Activated CD8-positive, alpha-beta memory T cell treated with anti-CD3 and anti-CD28 coated beads for 48 hours (primary cell): Measurements from ENCODE around the gene PTPRN2.

Source experiments
- DNase-seq, 3 experiments: peaks; one replicate each; pipeline ENCODE4 v3.0.0-alpha.2; 2020; ENCODE audit warnings: low read depth in 2 of 3, low spot score in 2 of 3

Gene PTPRN2

DNA sequence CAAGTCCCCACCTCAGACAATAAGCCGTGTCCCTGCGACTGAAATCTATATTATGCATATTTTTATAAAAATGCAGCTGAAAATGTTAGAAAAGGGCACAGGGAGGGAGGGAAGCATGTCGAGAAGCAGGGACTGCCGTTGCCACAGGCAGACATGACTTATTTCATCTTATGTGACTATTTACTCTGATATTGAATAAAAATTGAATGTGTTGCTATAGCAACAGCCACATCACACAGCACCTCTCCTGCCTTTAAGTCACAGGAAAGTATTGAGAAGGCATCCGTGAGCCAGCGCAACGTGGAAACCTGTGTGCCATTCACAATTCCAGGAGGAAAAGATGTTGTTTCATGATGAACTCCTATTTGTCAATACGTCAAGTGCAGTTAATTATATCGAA, 701.4 kb downstream of the PTPRN2 start:
- no peak for DNase-seq

- DNase-seq: no peak
Measured at GRCh38 chr7:157885140-157885539, 702.5 kb downstream of the PTPRN2 start.

DNA sequence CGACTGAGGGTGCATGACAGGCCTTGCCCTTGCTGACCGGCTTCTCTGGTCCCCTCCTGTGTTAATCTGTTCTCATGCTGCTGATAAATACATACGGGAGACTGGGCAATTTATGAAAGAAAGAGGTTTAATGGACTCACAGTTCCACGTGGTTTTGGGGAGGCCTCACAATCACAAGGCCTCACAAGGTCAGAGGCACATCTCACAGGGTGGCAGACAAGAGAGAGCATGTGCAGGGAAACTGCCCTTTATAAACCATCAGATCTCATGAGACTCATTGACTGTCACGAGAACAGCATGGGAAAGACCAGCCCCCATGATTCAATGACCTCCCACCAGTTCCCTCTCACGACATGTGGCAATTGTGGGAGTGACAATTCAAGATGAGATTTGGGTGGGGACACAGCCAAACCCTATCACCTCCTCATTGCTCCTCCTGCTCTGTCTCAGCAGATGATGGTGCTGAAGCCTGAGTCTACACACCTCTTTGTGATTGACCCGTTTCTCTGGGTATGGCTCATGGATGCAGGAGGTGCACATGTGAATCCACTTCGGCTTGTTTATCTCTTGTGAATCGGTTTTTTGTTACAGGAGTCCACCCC, 703.1 kb downstream of the PTPRN2 start:
- no peak for DNase-seq

DNA sequence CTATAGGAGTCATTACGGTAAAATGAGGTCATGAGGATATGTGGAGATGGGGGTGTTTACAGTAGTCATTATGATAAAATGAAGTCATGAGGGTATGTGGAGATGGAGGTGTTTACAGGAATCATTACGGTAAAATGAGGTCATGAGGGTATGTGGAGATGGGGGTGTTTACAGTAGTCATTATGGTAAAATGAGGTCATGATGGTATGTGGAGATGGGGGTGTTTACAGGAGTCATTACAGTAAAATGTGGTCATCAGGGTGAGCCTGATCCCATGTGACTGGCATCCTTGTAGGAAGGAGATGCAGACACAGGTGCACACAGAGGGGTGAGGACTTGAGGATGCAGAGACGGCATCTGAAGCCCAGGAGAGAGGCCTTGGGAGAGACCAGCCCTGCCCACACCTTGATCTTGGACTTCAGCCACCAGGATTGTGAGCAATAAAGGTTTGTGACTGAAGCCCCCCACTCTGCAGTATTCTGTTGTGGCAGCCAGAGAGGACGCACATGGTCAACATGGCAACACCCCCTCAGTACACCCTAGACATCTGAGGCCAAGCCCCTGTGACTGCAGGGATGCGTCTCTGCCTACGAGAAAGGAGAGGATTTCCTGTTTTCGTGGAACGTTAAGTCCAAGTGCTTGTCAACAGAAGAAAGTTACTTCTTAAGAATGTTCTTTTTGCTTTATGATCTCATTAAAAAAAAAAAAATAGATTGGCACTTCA, 706.4 kb downstream of the PTPRN2 start:
- DNase-seq: no peak

- DNase-seq: no peak
Measured at GRCh38 chr7:157879391-157879790, 708.2 kb downstream of the PTPRN2 start.

DNA sequence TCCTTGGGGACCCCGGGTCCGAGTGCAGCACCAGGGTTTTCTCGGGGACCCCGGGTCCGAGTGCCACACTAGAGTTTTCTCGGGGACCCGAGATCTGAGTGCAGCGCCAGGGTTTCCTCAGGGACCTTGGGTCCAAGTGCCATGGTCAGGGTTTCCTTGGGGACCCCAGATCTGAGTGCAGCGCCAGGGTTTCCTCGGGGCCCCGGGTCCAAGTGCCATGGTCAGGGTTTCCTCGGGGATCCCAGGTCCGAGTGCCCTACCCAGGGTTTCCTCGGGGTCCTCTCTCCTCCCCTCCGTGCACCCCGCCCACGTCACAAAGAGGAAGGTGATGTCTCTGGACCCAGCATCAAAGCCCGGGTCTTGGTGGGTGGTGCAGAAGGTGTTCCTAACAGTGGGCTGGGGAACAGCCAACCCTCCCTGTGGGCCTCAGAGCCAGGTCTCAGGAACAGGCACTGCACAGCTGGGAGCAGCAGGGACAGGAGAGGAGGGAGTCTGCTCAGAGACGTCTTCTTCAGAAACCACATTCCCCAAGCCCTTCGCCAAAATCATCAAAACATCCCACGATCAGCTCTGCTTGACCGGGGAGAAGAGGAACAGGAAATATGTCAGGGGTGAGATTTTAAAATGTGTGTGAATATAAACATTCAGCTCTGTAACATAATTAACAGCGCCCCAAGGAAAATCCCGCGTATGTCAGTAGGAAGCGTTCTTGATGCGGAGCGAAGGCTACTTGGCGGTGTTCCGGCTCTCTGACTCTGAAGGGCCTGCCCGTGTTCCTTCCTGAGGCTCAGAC, 710.1 kb downstream of the PTPRN2 start:
- no peak for DNase-seq

DNA sequence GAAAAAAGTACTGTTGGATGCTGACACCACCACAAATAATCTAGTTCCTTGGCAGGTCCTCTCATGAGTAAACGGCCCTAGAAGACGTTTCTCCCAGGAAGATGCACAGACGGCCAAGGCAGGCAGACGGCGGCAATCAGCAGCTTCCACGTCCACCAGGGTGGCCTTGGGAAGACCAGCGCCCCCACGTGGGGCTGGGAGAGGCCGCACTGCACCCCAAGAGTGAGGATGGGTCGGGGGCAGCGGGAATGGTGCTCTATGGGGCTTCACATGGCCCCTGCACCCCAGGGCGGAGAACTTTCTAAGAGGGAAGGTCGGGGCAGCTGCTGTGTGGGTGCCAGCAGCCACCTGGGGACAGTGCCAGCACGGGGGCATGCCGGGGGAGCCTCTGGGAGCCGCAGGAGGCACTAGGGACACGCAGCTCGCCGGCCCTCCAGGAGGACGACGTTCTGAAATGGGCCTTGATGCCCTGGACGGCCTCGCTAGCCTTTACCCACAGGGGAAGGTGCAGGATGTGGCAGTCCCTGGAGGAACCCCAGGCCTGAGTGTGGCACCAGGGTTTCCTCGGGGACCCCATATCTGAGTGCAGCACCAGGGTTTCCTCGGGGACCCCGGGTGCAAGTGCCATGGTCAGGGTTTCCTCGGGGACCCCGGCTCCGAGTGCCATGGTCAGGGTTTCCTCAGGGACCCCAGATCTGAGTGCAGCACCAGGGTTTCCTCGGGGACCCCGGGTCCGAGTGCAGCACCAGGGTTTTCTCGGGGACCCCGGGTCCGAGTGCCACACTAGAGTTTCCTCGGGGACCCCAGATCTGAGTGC, 710.9 kb downstream of the PTPRN2 start:
- DNase-seq: no peak

GRCh38 chr7:157875230-157876179, 712.1 kb downstream of the PTPRN2 start:
- peak in 1 of 3 experiments; percentile 14 for DNase-seq

DNA sequence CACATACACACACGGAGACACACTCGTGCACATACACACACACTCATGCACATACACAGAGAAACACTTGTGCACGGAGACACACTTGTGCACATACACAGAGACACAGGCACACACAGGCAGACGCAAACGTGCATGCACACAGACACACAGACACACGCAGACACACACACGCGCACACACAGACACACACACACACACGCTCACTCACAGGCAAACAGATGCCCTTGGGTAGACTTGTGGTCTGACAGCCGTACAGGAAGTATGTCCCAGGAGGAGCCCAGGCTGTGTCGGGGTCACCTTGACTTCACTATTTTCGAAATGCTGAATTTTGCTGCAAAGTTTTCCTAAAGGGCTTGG, 712.8 kb downstream of the PTPRN2 start:
- no peak for DNase-seq

GRCh38 chr7:157874208-157874816, 713.3 kb downstream of the PTPRN2 start:
- DNase-seq: no peak

- DNase-seq: no peak
Measured at GRCh38 chr7:157873664-157874063, 714.0 kb downstream of the PTPRN2 start.

DNA sequence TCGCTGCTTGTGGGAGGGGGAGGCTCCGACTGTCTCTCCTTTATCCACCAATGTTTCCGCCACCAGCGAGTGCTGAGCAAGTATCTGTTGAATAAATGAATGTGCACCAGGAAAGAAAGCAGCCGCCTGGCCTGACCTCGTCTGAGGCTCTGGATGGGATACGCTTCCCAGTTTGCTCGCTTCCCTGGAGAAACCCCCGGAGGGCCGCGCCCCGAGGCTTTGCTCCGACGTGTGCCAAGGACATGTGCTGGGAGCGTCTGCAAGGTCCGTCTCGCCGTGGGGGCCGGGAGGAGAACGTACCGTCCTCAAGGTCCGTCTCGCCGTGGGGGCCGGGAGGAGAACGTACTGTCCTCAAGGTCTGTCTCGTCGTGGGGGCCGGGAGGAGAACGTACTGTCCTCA, 714.4 kb downstream of the PTPRN2 start:
- DNase-seq: no peak

DNA sequence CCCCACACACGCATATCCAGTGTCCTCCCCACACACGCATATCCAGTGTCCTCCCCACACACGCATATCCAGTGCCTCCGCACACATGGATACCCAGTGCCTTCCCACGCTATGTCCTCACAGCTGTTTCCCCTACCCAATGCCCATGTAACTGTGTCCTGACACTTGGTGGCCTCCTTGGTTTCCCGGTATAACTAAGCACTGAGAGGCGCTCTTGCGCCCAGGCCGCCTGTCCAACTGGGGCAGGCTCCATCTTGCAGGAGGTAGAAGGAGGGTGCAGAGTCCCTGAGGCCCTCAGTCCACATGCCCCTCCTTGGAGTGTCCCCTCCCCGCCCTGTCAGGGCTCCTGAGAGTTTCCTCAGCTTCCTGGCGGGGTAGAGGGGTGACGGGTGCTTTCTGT, 715.2 kb downstream of the PTPRN2 start:
- DNase-seq: no peak

DNA sequence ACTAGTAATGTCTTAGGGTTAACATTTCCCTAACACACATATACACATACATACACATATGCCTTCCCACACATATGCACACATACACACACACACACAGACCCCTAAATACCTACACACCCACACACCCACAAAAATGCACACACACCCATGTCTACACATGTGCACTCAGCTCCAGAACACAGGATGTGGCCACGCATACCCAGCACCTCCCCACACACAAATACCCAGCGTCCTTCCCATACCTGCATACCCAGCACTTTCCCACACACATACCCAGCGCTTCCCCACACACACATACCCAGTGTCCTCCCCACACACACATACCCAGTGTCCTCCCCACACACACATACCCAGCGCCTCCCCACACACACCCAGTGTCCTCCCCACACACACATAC, 715.9 kb downstream of the PTPRN2 start:
- DNase-seq: no peak

DNA sequence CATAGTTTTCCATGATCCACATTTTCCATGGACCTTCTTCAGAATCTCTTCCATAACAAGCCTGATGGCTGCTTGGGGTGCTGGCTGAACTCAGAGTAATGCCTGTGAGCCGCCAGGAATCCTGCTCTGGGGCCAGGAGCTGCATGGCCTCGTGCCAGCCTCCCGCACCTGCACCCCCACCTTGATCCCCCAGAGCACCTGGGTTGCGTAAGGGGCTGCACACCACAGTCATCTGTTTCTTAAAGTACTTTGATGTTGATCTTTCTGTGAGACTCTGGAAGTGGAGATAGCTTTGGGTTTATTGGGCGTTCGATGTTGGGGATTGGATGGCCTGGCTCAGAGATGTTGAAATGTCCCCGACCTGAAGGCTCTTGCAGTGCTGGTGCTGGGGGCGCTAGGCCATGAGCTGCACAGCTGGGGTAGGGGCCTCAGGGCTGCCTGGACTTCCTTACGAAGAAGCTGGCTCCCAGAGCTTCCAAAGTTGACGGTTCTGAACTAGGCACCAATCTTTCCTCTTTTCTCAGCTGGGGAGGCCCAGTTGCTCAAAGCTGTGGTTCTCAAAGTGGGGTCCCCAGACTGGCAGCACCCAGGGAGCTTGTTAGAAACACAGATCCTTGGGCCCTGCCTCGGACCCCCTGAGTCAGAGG, 716.9 kb downstream of the PTPRN2 start:
- no peak for DNase-seq

GRCh38 chr7:157869793-157870192, 717.8 kb downstream of the PTPRN2 start:
- DNase-seq: no peak

GRCh38 chr7:157867685-157868305, 719.8 kb downstream of the PTPRN2 start:
- no peak for DNase-seq

- no peak for DNase-seq
Measured at GRCh38 chr7:157866336-157866924, 721.2 kb downstream of the PTPRN2 start.
